Skeletal muscle tissue (tissue), 4 donors: ENCODE measurements around the gene ITGA2. TPM values are rescaled to one million over a fixed set of nuclear protein-coding genes. Genes with fewer than 3 reads are reported as not detected.
A peak's percentile ranks its signal among the peaks of the same experiment; 100 is the strongest.

ENCODE experiments used
- H3K27ac ChIP-seq: one replicate; pipeline ENCODE4 v1.7.0; 2013; ENCODE audit warnings: mild to moderate bottlenecking, low read depth, low read length, inconsistent platforms
- H3K27me3 ChIP-seq, 3 donors: one replicate each; pipeline ENCODE4 v1.7.0; 2013; ENCODE audit warnings: low read length in 3 of 3; ENCODE audit not compliant: control insufficient read depth in 3 of 3, insufficient read depth in 3 of 3
- H3K36me3 ChIP-seq, 3 donors: one replicate each; pipeline ENCODE4 v1.7.0; 2013; ENCODE audit warnings: low read length in 3 of 3; ENCODE audit not compliant: control insufficient read depth in 3 of 3, insufficient read depth in 3 of 3
- H3K4me1 ChIP-seq, 3 donors: one replicate each; pipeline ENCODE4 v1.7.0; 2013; ENCODE audit warnings: low read length in 3 of 3, mild to moderate bottlenecking in 3 of 3; ENCODE audit not compliant: control insufficient read depth in 3 of 3, insufficient read depth in 3 of 3
- H3K4me3 ChIP-seq, 3 donors: one replicate each; pipeline ENCODE4 v1.7.0; 2013; ENCODE audit warnings: low read length in 3 of 3
- H3K9ac ChIP-seq, 3 donors: one replicate each; pipeline ENCODE4 v1.7.0; 2013; ENCODE audit warnings: low read length in 3 of 3, mild to moderate bottlenecking in 3 of 3, moderate library complexity in 2 of 3, low read depth in 1 of 3
- H3K9me3 ChIP-seq, 3 donors: one replicate each; pipeline ENCODE4 v1.7.0; 2013; ENCODE audit warnings: low read length in 3 of 3; ENCODE audit not compliant: control insufficient read depth in 3 of 3
- total RNA-seq: library from RNA; depleted of rRNA; stranded (reverse); fragments of >200 nt; gene quantifications from one replicate; pipeline ENCODE4 v1.2.3, GENCODE V29; 2014
- donor health status: Osteomylitis.

Gene ITGA2
- total RNA-seq, result 15.7 TPM

GRCh38 chr5:52989025-52989780 is at the start of gene ITGA2:
TSS of gene ITGA2 (plus strand) at chr5:52989352. CDS start at chr5:52989469, 117 bp downstream.
- H3K27ac ChIP-seq, result no peak within 1 kb of the TSS
- no peaks in the 10 kb centered on the region for H3K36me3 ChIP-seq
- H3K4me3 ChIP-seq, result peak within 1 kb of the TSS; percentile 76 to 82 (median 81)
- peaks cover 10 to 14% (median 11%) of the 10 kb centered on the region in 3 donors for H3K4me1 ChIP-seq
- peaks cover 4 to 17% (median 11%) of the 10 kb centered on the region in 3 donors for H3K27me3 ChIP-seq
- no peaks in the 10 kb centered on the region for H3K9me3 ChIP-seq
- peak within 1 kb of the TSS; percentile 21 to 67 (median 24) for H3K9ac ChIP-seq

GRCh38 chr5:52943285-52943684 is 45.9 kb upstream of the ITGA2 start:
- Histone ChIP-seq H3K27ac (no peak overlapping the region), H3K27me3 (no peaks in the 10 kb centered on the region), H3K9me3 (no peaks in the 10 kb centered on the region), H3K4me3 (no peak overlapping the region), H3K4me1 (no peaks in the 10 kb centered on the region), H3K9ac (no peak overlapping the region), H3K36me3 (peaks cover 0 to 2% (median 2%) of the 10 kb centered on the region in 3 donors)

GRCh38 chr5:52943808-52944207 is 45.3 kb upstream of the ITGA2 start:
- H3K27ac ChIP-seq, result no peak overlapping the region
- H3K27me3 ChIP-seq, result no peaks in the 10 kb centered on the region
- H3K9ac ChIP-seq, result no peak overlapping the region
- H3K4me3 ChIP-seq, result no peak overlapping the region
- H3K4me1 ChIP-seq, result no peaks in the 10 kb centered on the region
- no peaks in the 10 kb centered on the region for H3K9me3 ChIP-seq
- peaks cover 0 to 2% (median 2%) of the 10 kb centered on the region in 3 donors for H3K36me3 ChIP-seq

- Histone ChIP-seq H3K36me3 (peaks cover 0 to 2% (median 0%) of the 10 kb centered on the region in 3 donors), H3K27me3 (no peaks in the 10 kb centered on the region), H3K4me3 (peak overlapping the region in 1 of 3 donors; percentile 68), H3K27ac (no peak overlapping the region), H3K9me3 (no peaks in the 10 kb centered on the region), H3K4me1 (no peaks in the 10 kb centered on the region), H3K9ac (peak overlapping the region in 1 of 3 donors; percentile 21)
Observed at GRCh38 chr5:52945040-52945439, 44.1 kb upstream of the ITGA2 start.

- H3K9me3 ChIP-seq, result no peaks in the 10 kb centered on the region
- H3K9ac ChIP-seq, result no peak overlapping the region
- no peaks in the 10 kb centered on the region for H3K36me3 ChIP-seq
- no peak overlapping the region for H3K27ac ChIP-seq
- H3K4me1 ChIP-seq, result no peaks in the 10 kb centered on the region
- no peak overlapping the region for H3K4me3 ChIP-seq
- no peaks in the 10 kb centered on the region for H3K27me3 ChIP-seq
Observed at GRCh38 chr5:52947208-52947607, 41.9 kb upstream of the ITGA2 start.

- Histone ChIP-seq H3K27ac (no peak overlapping the region), H3K9ac (no peak overlapping the region)
Observed at GRCh38 chr5:52947851-52948250, 41.3 kb upstream of the ITGA2 start.

GRCh38 chr5:52948418-52949076 is 40.6 kb upstream of the ITGA2 start:
- no peak overlapping the region for H3K4me3 ChIP-seq
- no peaks in the 10 kb centered on the region for H3K36me3 ChIP-seq
- H3K27ac ChIP-seq, result no peak overlapping the region
- H3K9ac ChIP-seq, result no peak overlapping the region
- H3K9me3 ChIP-seq, result no peaks in the 10 kb centered on the region
- no peaks in the 10 kb centered on the region for H3K4me1 ChIP-seq
- no peaks in the 10 kb centered on the region for H3K27me3 ChIP-seq

More at GRCh38 chr5:52947851-52948250, 41.3 kb upstream of the ITGA2 start:
- H3K27me3 ChIP-seq, result no peaks in the 10 kb centered on the region
- H3K9me3 ChIP-seq, result no peaks in the 10 kb centered on the region
- no peaks in the 10 kb centered on the region for H3K36me3 ChIP-seq
- no peak overlapping the region for H3K4me3 ChIP-seq
- H3K4me1 ChIP-seq, result no peaks in the 10 kb centered on the region

- H3K4me3 ChIP-seq, result no peak overlapping the region
- no peaks in the 10 kb centered on the region for H3K36me3 ChIP-seq
- no peaks in the 10 kb centered on the region for H3K4me1 ChIP-seq
- H3K9me3 ChIP-seq, result no peaks in the 10 kb centered on the region
- H3K27ac ChIP-seq, result no peak overlapping the region
- no peak overlapping the region for H3K9ac ChIP-seq
- H3K27me3 ChIP-seq, result no peaks in the 10 kb centered on the region
Observed at GRCh38 chr5:52950686-52951085, 38.5 kb upstream of the ITGA2 start.

- no peaks in the 10 kb centered on the region for H3K27me3 ChIP-seq
- no peak overlapping the region for H3K9ac ChIP-seq
- no peaks in the 10 kb centered on the region for H3K9me3 ChIP-seq
- H3K4me1 ChIP-seq, result no peaks in the 10 kb centered on the region
- no peak overlapping the region for H3K4me3 ChIP-seq
- no peak overlapping the region for H3K27ac ChIP-seq
- no peaks in the 10 kb centered on the region for H3K36me3 ChIP-seq
Observed at GRCh38 chr5:52952483-52952882, 36.7 kb upstream of the ITGA2 start.

- no peaks in the 10 kb centered on the region for H3K27me3 ChIP-seq
- no peak overlapping the region for H3K4me3 ChIP-seq
- no peaks in the 10 kb centered on the region for H3K4me1 ChIP-seq
- H3K36me3 ChIP-seq, result no peaks in the 10 kb centered on the region
- no peak overlapping the region for H3K27ac ChIP-seq
- H3K9ac ChIP-seq, result no peak overlapping the region
- H3K9me3 ChIP-seq, result no peaks in the 10 kb centered on the region
Observed at GRCh38 chr5:52956014-52956413, 33.1 kb upstream of the ITGA2 start.
